SU-DHL-6 (cell line): ENCODE results near the gene CD93.

Source experiments
- H2AFZ ChIP-seq: fragments of 200-600 bp; sonication (generic); 2 replicates; pipeline ENCODE4 v1.6.1; 2014; ENCODE audit warnings: low read depth, mild to moderate bottlenecking, moderate library complexity, mixed read lengths, antibody characterized with exemption, low read length; ENCODE audit not compliant: severe bottlenecking
- H3F3A ChIP-seq: fragments of 200-600 bp; shearing (Covaris generic); 2 replicates; pipeline ENCODE4 v1.6.0; 2016; ENCODE audit warnings: antibody characterized with exemption, mild to moderate bottlenecking; ENCODE audit not compliant: insufficient read depth
- H3K27ac ChIP-seq: fragments of 200-600 bp; sonication (generic); 2 replicates; pipeline ENCODE4 v1.5.1; 2016; ENCODE audit warnings: low read depth, mild to moderate bottlenecking, low read length, moderate library complexity, mixed read lengths
- H3K27me3 ChIP-seq: fragments of 200-600 bp; sonication (generic), shearing (Covaris generic); 2 replicates; pipeline ENCODE4 v1.6.0; 2014; ENCODE audit warnings: mild to moderate bottlenecking, low read length
- H3K36me3 ChIP-seq: fragments of 200-600 bp; sonication (generic); 2 replicates; pipeline ENCODE4 v1.6.1; 2014; ENCODE audit warnings: mild to moderate bottlenecking, low read length, mixed read lengths
- H3K4me2 ChIP-seq: fragments of 300-600, 200-600 bp; shearing (Covaris generic), sonication (generic); 2 replicates; pipeline ENCODE4 v1.6.0; 2014; ENCODE audit warnings: low read length, low read depth, mild to moderate bottlenecking; ENCODE audit not compliant: poor library complexity, severe bottlenecking
- H3K4me3 ChIP-seq: fragments of 200-600 bp; sonication (generic); 2 replicates; pipeline ENCODE4 v1.5.1; 2014; ENCODE audit warnings: antibody characterized with exemption, low read length, mild to moderate bottlenecking, mixed read lengths; ENCODE audit not compliant: insufficient read depth, poor library complexity, severe bottlenecking
- H3K79me2 ChIP-seq: fragments of 200-600 bp; sonication (generic); 2 replicates; pipeline ENCODE4 v1.6.1; 2014; ENCODE audit warnings: mild to moderate bottlenecking, low read length, moderate library complexity; ENCODE audit not compliant: insufficient read depth
- H3K9ac ChIP-seq: fragments of 200-600 bp; sonication (generic); 2 replicates; pipeline ENCODE4 v1.7.0; 2014; ENCODE audit warnings: mild to moderate bottlenecking, low read length
- H3K9me2 ChIP-seq: fragments of 200-600 bp; sonication (generic); replicated peaks from 2 replicates; pipeline ENCODE4 v1.6.1; 2014; ENCODE audit warnings: low read length; ENCODE audit not compliant: insufficient read depth
- H3K9me3 ChIP-seq: fragments of 200-600 bp; sonication (generic); 2 replicates; pipeline ENCODE4 v1.6.1; 2014; ENCODE audit warnings: low read length, mixed read lengths; ENCODE audit not compliant: insufficient read depth
- H4K20me1 ChIP-seq: fragments of 200-600 bp; sonication (generic); 2 replicates; pipeline ENCODE4 v1.6.1; 2014; ENCODE audit warnings: low read depth, mild to moderate bottlenecking, antibody characterized with exemption, low read length, moderate library complexity, mixed read lengths
- CTCF ChIP-seq: fragments of 200-600 bp; sonication (generic); IDR thresholded peaks from one replicate; pipeline ENCODE4 v1.5.1; 2017; ENCODE audit warnings: antibody characterized with exemption, mild to moderate bottlenecking, low read length, moderate library complexity; ENCODE audit not compliant: insufficient read depth, poor library complexity, severe bottlenecking
- EZH2phosphoT487 ChIP-seq: fragments of 200-600 bp; sonication (generic), shearing (Covaris generic); conservative IDR thresholded peaks from 2 replicates; pipeline ENCODE4 v1.6.1; 2018; ENCODE audit warnings: mild to moderate bottlenecking, antibody characterized with exemption, low read length, moderate library complexity, mixed read lengths

The CD93 gene

GRCh38 chr20:23080521-23080920 is 5.6 kb downstream of the CD93 start:
- H3K9ac ChIP-seq = no peak overlapping the region

GRCh38 chr20:23079926-23080325 is 6.2 kb downstream of the CD93 start:
- no peaks in the 10 kb centered on the region for H3F3A ChIP-seq

More at GRCh38 chr20:23080521-23080920, 5.6 kb downstream of the CD93 start:
- no peaks in the 10 kb centered on the region for H3K79me2 ChIP-seq
- no peaks in the 10 kb centered on the region for H3F3A ChIP-seq
- no peaks in the 10 kb centered on the region for H3K9me2 ChIP-seq
- no peak overlapping the region for H3K27ac ChIP-seq
- TF ChIP-seq EZH2phosphoT487 (no peak), CTCF (no peak)
- no peaks in the 10 kb centered on the region for H3K9me3 ChIP-seq
- no peaks in the 10 kb centered on the region for H4K20me1 ChIP-seq
- no peaks in the 10 kb centered on the region for H3K27me3 ChIP-seq
- H3K36me3 ChIP-seq = no peaks in the 10 kb centered on the region
- H2AFZ ChIP-seq = no peak overlapping the region
- H3K4me3 ChIP-seq = no peak overlapping the region
- no peak overlapping the region for H3K4me2 ChIP-seq

DNA sequence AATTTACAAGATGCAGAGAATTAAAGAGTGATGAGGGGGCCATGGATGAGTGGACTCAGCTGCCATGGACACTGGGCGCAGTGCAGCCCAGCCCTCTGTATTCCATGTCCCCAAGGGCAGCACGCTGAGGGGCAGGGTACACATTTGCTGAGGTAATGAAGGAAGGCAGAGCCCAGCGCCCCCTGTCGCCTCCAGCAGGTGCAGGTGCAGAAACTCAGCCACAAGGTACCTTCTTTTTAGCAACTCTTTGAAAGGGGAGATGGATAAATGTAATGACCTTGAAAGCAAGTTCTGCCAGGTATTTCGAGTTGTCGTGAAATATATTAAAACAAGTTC is 7.1 kb downstream of the CD93 start:
- Histone ChIP-seq H3K27me3 (no peaks in the 10 kb centered on the region), H3K27ac (no peak overlapping the region), H3K9me3 (no peaks in the 10 kb centered on the region), H3K4me3 (no peak overlapping the region), H3K36me3 (no peaks in the 10 kb centered on the region), H3K4me2 (no peak overlapping the region), H3K9ac (no peak overlapping the region), H2AFZ (no peak overlapping the region), H3K79me2 (no peaks in the 10 kb centered on the region), H3K9me2 (no peaks in the 10 kb centered on the region), H3F3A (no peaks in the 10 kb centered on the region), H4K20me1 (no peaks in the 10 kb centered on the region)
- peak; percentile 18 for TF ChIP-seq CTCF
- no peak for TF ChIP-seq EZH2phosphoT487

More at GRCh38 chr20:23079926-23080325, 6.2 kb downstream of the CD93 start:
- H3K9ac ChIP-seq = no peak overlapping the region
- H3K4me3 ChIP-seq = no peak overlapping the region
- no peaks in the 10 kb centered on the region for H3K79me2 ChIP-seq
- H3K36me3 ChIP-seq = no peaks in the 10 kb centered on the region
- H3K9me3 ChIP-seq = no peaks in the 10 kb centered on the region
- no peaks in the 10 kb centered on the region for H3K9me2 ChIP-seq
- H3K27me3 ChIP-seq = no peaks in the 10 kb centered on the region
- H2AFZ ChIP-seq = no peak overlapping the region
- H3K27ac ChIP-seq = no peak overlapping the region
- no peak overlapping the region for H3K4me2 ChIP-seq
- no peaks in the 10 kb centered on the region for H4K20me1 ChIP-seq
- TF ChIP-seq CTCF = no peak
- no peak for TF ChIP-seq EZH2phosphoT487
